ENCODE results near the gene SLC9A9.

- TF ChIP-seq, protein P1, sequence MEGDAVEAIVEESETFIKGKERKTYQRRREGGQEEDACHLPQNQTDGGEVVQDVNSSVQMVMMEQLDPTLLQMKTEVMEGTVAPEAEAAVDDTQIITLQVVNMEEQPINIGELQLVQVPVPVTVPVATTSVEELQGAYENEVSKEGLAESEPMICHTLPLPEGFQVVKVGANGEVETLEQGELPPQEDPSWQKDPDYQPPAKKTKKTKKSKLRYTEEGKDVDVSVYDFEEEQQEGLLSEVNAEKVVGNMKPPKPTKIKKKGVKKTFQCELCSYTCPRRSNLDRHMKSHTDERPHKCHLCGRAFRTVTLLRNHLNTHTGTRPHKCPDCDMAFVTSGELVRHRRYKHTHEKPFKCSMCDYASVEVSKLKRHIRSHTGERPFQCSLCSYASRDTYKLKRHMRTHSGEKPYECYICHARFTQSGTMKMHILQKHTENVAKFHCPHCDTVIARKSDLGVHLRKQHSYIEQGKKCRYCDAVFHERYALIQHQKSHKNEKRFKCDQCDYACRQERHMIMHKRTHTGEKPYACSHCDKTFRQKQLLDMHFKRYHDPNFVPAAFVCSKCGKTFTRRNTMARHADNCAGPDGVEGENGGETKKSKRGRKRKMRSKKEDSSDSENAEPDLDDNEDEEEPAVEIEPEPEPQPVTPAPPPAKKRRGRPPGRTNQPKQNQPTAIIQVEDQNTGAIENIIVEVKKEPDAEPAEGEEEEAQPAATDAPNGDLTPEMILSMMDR (optimal IDR thresholded peaks at IDR 0.05 in 1 of 3, IDR thresholded peaks at IDR 0.05 in 1 of 3, conservative IDR thresholded peaks at IDR 0.05 in 1 of 3; ENCODE audit: extremely low read depth in 1 of 3, insufficient read depth in 2 of 3, low read length in 3 of 3) = no peak
- TF ChIP-seq EZH2 (IDR thresholded peaks at IDR 0.05; ENCODE audit: low read length) = no peak
Measured at GRCh38 chr3:143822374-143822773, 25.9 kb downstream of the SLC9A9 start.

Measured in keratinocyte (primary cell).